B cell (primary cell): ENCODE measurements around the gene RNF207. TPM values are rescaled to one million over a fixed set of nuclear protein-coding genes. Genes with fewer than 3 reads are reported as not detected.
A peak's percentile ranks its signal among the peaks of the same experiment; 100 is the strongest.

ENCODE experiments used
- ATAC-seq: fragments of 200-7000 bp; cut with Tn5 transposase; one replicate; pipeline ENCODE4 v1.10.0; 2021; ENCODE audit warnings: low read depth, mild to moderate bottlenecking, moderate number of reproducible peaks, moderate library complexity
- CTCF ChIA-PET: fragments of 350-600 bp; sonication (Branson Sonifier 250); formaldehyde crosslinking; loops from one replicate; lab custom pipeline; 2021; ENCODE audit warnings: antibody characterized with exemption, inconsistent platforms; lab: Charles Lee
- POLR2A ChIA-PET: fragments of 350-600 bp; sonication (Branson Sonifier 250); formaldehyde crosslinking; loops from one replicate; lab custom pipeline; 2021; ENCODE audit warnings: antibody characterized with exemption; lab: Charles Lee
- DNase-seq: peaks from one replicate; pipeline ENCODE4 v3.0.0; 2013
- H2AFZ ChIP-seq: 2 replicates; pipeline ENCODE4 v1.6.1; 2012; ENCODE audit warnings: mild to moderate bottlenecking, low read depth, low read length; ENCODE audit not compliant: insufficient read depth, poor library complexity, severe bottlenecking
- H3K27ac ChIP-seq, 2 donors: 1 replicate in 1 of 2; 2 replicates in 1 of 2; pipeline ENCODE4 v1.5.1; 2012 to 2013; ENCODE audit warnings: low read length in 2 of 2, mild to moderate bottlenecking in 2 of 2, moderate library complexity in 1 of 2
- H3K27me3 ChIP-seq, 4 experiments: fragments of 200-600 bp in 1 of 4; sonication (generic) in 1 of 4; replicated peaks in 1 of 4; 1 replicate in 2 of 4; 2 replicates in 2 of 4; pipeline versions ENCODE4 v1.6.1 to v1.7.0; 2013 to 2016; ENCODE audit warnings: low read length in 3 of 4, mild to moderate bottlenecking in 2 of 4, mixed read lengths in 1 of 4, moderate library complexity in 1 of 4; ENCODE audit not compliant: insufficient read depth in 4 of 4, control insufficient read depth in 3 of 4; ENCODE audit errors: control extremely low read depth in 1 of 4
- H3K36me3 ChIP-seq, 2 experiments: replicated peaks in 1 of 2; 1 replicate in 1 of 2; 2 replicates in 1 of 2; pipeline versions ENCODE4 v1.6.1 to v1.7.1; 2013; ENCODE audit warnings: low read length in 1 of 2; ENCODE audit not compliant: insufficient read depth in 2 of 2, control insufficient read depth in 1 of 2; ENCODE audit errors: control extremely low read depth in 1 of 2, extremely low read depth in 1 of 2
- H3K4me1 ChIP-seq, 2 donors: fragments of 200-600 bp in 1 of 2; sonication (generic) in 1 of 2; 1 replicate in 1 of 2; 2 replicates in 1 of 2; pipeline versions ENCODE4 v1.5.1 to v1.6.1; 2013 to 2017; ENCODE audit warnings: low read length in 2 of 2; ENCODE audit not compliant: control insufficient read depth in 2 of 2, insufficient read depth in 2 of 2
- H3K4me2 ChIP-seq: replicated peaks from 2 replicates; pipeline ENCODE3; 2012; ENCODE audit warnings: mild to moderate bottlenecking, low read depth, low read length; ENCODE audit not compliant: poor library complexity, severe bottlenecking
- H3K4me3 ChIP-seq, 5 experiments: fragments of 200-600 bp in 1 of 5; sonication (generic) in 1 of 5; 1 replicate in 3 of 5; 2 replicates in 2 of 5; pipeline versions ENCODE4 v1.5.1 to v1.7.0; 2011 to 2016; ENCODE audit warnings: low read length in 4 of 5, mild to moderate bottlenecking in 4 of 5, low read depth in 2 of 5, control low read depth in 1 of 5, moderate library complexity in 1 of 5; ENCODE audit not compliant: insufficient read depth in 1 of 5; ENCODE audit errors: control extremely low read depth in 1 of 5, extremely low read depth in 1 of 5
- H3K79me2 ChIP-seq: fragments of 200-600 bp; sonication (generic); one replicate; pipeline ENCODE4 v1.6.0; 2016; ENCODE audit warnings: low read length; ENCODE audit not compliant: control insufficient read depth, insufficient read depth
- H3K9ac ChIP-seq: fragments of 200-600 bp; sonication (generic); 2 replicates; pipeline ENCODE4 v1.6.1; 2017; ENCODE audit warnings: mild to moderate bottlenecking, low read length, moderate library complexity
- H3K9me3 ChIP-seq, 3 donors: one replicate each; pipeline versions ENCODE4 v1.6.1 to v1.7.1; 2013; ENCODE audit warnings: low read length in 2 of 3; ENCODE audit not compliant: control insufficient read depth in 2 of 3, insufficient read depth in 1 of 3; ENCODE audit errors: control extremely low read depth in 1 of 3
- H4K20me1 ChIP-seq: 2 replicates; pipeline ENCODE4 v1.6.0; 2012; ENCODE audit warnings: mild to moderate bottlenecking, low read length; ENCODE audit not compliant: insufficient read depth, control insufficient read depth, poor library complexity, severe bottlenecking
- H3K27ac Mint-ChIP-seq: one replicate; pipeline ENCODE4 v1.8.0; 2021; ENCODE audit warnings: mixed read lengths
- H3K27me3 Mint-ChIP-seq: one replicate; pipeline ENCODE4 v1.8.0; 2021; ENCODE audit warnings: mixed read lengths
- H3K4me1 Mint-ChIP-seq: one replicate; pipeline ENCODE4 v1.8.0; 2021; ENCODE audit warnings: mixed read lengths
- H3K4me3 Mint-ChIP-seq: one replicate; pipeline ENCODE4 v1.8.0; 2021; ENCODE audit warnings: mixed read lengths
- H3K9me3 Mint-ChIP-seq: one replicate; pipeline ENCODE4 v1.8.0; 2022; ENCODE audit warnings: mixed read lengths; ENCODE audit not compliant: insufficient read depth
- EZH2 ChIP-seq: IDR thresholded peaks from 2 replicates; pipeline ENCODE4 v1.6.1; 2012; ENCODE audit warnings: borderline replicate concordance, low read depth, mild to moderate bottlenecking, moderate library complexity, low read length; ENCODE audit not compliant: insufficient read depth, poor library complexity, severe bottlenecking
- WGBS: methylation state at CpG from one replicate; pipeline ENCODE4 v1.1.5; 2013; ENCODE audit warnings: missing lambda C conversion rate; ENCODE audit not compliant: insufficient coverage; 5-methylcytosine and 5-hydroxymethylcytosine counted together
- intact Hi-C: fragments of 100-400 bp; cut with micrococcal nuclease; formaldehyde crosslinking; loops from one replicate; pipeline ENCODE4 v1.10.0; 2022
- polyA plus RNA-seq: library from polyadenylated mRNA; depleted of rRNA; stranded (reverse); fragments of >200 nt; gene quantifications from 2 replicates; pipeline ENCODE4 v1.2.3, GENCODE V29; 2012
- total RNA-seq, 2 donors: library from RNA; stranded (reverse); fragments of 120-200 nt in 1 of 2; gene quantifications; 1 replicate in 1 of 2; 2 replicates in 1 of 2; pipeline versions ENCODE4 v1.2.3 to v1.2.4, GENCODE V29; 2013 to 2022
- TF ChIP-seq, protein P1 (sequence below): fragments of 200-600 bp; IDR thresholded peaks from one replicate; pipeline ENCODE4 v1.8.0; 2022; ENCODE audit warnings: antibody characterized with exemption, mild to moderate bottlenecking

The RNF207 gene
- total and polyA plus RNA-seq, 2 donors (not counting 1 experiment from before 2014, with no cell fraction given) = 1.5 to 6.8 TPM

DNA sequence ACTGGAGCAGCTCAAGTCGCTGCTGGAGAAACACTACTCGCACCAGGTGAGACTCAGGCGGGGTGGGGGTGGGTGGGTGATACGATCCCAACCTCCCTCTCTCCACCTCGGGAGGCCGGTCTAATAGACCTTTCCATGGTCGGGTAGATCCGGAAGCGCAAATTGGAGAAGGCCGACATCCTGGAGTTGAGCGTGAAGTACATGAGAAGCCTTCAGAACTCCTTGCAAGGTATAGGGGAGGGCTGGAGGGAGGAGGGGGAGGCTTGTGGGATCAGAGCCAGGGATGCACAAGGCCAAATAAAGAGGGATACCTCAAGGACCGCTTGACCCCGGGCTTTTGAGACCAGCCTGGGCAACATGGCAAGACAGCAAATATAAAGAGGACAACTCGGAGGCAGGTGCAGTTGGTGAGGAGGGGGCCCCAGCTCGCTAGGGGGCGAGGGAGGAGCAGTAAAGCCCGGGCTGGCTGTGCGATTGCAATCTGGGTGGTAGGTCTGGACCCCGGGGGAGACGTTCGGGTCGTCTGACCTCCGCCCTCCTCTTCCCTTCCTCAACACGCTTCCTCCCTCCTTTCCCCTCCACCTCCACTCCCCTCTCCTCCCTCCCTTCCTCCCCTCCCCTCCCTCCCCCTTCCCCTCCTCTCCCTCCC is 38.6 kb downstream of the RNF207 start:
- Histone ChIP-seq H3K36me3 (no peaks in the 10 kb centered on the region), H3K9me3 (peaks cover 0 to 34% (median 0%) of the 10 kb centered on the region in 3 donors), H3K9ac (no peak overlapping the region), H3K4me1 (peaks cover 33% of the 10 kb centered on the region in 2 donors), H3K79me2 (no peaks in the 10 kb centered on the region), H3K27me3 (peaks cover 0 to 84% (median 47%) of the 10 kb centered on the region in 4 experiments), H3K4me2 (peak overlapping the region; percentile 54), H3K27ac (no peak overlapping the region), H4K20me1 (peaks cover 6% of the 10 kb centered on the region), H3K4me3 (no peak overlapping the region), H2AFZ (no peak overlapping the region)
- peak overlapping the region; percentile 15 for H3K27ac Mint-ChIP-seq
- DNase-seq (no peak), ATAC-seq (no peak)
- no peak overlapping the region for H3K4me3 Mint-ChIP-seq
- peaks cover 17% of the 10 kb centered on the region for H3K4me1 Mint-ChIP-seq
- ChIA-PET POLR2A (interaction anchor here (0.7 kb wide), 1 partner anchor 26 kb away, joined by 5 read pairs; no protein-coding TSS in a partner anchor), CTCF (interaction anchor here (0.6 to 4.7 kb wide), 8 partner anchors 8 to 734 kb away, joined by 3 to 51 read pairs (median 4); partner anchors contain the start of gene ICMT)
- 4% methylated on average over 8 of the region's 24 CpGs for WGBS
- intact Hi-C loops = loop anchor here (5.0 kb wide), 1 partner anchor 98 kb away; no protein-coding TSS in a partner anchor
- peaks cover 39% of the 10 kb centered on the region for H3K27me3 Mint-ChIP-seq
- TF ChIP-seq, protein P1, sequence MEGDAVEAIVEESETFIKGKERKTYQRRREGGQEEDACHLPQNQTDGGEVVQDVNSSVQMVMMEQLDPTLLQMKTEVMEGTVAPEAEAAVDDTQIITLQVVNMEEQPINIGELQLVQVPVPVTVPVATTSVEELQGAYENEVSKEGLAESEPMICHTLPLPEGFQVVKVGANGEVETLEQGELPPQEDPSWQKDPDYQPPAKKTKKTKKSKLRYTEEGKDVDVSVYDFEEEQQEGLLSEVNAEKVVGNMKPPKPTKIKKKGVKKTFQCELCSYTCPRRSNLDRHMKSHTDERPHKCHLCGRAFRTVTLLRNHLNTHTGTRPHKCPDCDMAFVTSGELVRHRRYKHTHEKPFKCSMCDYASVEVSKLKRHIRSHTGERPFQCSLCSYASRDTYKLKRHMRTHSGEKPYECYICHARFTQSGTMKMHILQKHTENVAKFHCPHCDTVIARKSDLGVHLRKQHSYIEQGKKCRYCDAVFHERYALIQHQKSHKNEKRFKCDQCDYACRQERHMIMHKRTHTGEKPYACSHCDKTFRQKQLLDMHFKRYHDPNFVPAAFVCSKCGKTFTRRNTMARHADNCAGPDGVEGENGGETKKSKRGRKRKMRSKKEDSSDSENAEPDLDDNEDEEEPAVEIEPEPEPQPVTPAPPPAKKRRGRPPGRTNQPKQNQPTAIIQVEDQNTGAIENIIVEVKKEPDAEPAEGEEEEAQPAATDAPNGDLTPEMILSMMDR = no peak
- TF ChIP-seq EZH2 = no peak
- H3K9me3 Mint-ChIP-seq = no peaks in the 10 kb centered on the region
